ENCODE data around the gene KCP.

The KCP gene

GRCh38 chr7:128909625-128910568 is 612 bp downstream of the KCP start:
- no peak overlapping the region for H3K4me3 ChIP-seq (ENCODE audit: low read depth, low read length)
- no peak for TF ChIP-seq CTCF (IDR thresholded peaks at IDR 0.05; ENCODE audit: insufficient read depth, low read depth, low read length, missing control alignments)
- DNase-seq (ENCODE audit: low read depth) = no peak

DNA sequence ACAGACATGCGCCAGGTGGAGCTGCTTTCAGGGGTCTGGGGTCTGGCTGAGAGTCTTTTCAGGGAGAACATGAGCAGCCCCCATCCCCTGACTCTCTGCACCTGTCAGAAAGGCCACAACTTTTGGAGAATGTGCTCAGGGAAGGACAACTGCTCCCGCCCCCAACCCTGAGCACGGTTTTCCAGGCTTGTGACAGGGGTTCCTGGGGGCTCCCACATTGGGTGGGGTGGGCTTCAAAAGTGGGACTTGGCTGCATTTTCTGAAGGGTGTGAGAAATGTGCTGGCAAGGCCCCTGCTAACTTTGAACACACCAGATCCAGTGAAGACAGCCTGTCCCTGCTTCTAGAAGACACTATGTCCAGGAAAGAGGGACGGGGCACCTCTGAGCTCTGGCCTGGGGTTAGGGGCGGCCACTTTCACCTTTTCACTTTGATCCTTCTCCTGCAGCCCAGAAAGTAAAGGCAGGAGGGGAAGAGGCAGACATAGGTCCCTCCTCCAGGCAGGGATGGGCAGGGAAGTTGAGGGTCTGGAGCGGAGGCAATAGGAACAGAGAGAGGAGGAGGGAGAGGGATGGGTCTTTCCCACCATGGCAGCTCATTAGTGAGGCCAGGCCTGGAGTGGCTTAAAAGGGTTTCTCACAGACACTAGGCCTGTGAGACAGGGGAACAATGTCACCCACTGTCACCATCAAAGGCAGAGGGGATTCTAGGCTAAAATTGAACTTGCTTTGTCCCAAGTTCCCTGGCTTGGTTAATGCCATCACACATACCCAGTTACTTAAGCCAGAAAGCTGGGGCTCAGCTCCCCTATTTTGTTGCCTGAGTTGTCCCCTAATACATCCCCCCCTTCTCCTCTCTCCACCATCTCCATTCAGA is 1.5 kb downstream of the KCP start:
- no peak overlapping the region for H3K4me3 ChIP-seq (ENCODE audit: low read depth, low read length)
- TF ChIP-seq CTCF (IDR thresholded peaks at IDR 0.05; ENCODE audit: insufficient read depth, low read depth, low read length, missing control alignments) = no peak
- no peak for DNase-seq (ENCODE audit: low read depth)

DNA sequence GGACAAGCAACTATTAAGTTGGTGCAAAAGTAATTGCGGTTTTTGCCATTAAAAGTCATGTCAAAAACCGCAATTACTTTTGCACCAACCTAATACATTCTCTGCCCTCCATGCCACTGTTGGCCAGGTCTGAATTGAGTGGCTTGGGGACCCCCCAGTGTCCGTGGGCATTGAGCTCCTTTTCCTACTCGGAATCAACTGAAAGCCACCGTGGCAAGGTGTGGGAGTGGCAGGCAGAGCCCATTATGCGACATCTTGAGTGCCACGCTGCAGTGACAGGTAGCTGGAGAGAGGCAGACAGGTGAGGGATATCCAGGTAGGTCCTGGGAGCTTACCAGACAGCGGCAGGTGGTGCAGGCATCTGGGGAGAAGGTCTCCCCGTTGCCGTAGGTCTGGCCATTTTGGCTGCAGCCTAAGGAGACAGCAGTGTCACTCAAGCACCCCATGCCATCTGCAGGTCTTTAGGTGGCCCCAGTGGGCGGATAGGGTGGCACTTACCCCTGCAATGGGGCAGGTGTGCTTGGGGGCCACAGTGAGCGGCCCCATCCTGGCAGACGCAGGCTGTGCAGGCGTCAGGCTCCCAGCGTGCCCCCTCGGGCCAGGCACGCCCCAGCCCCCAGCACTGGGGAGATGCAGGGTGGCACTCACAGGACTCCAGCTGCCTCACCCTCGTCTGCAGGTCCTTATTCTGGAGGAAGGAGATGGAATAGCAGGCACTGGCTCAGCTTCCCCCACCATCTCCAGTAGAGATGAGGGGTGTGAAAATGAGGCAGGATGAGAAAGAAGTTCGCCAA is 3.5 kb downstream of the KCP start:
- no peak overlapping the region for H3K4me3 ChIP-seq (ENCODE audit: low read depth, low read length)
- no peak for TF ChIP-seq CTCF (IDR thresholded peaks at IDR 0.05; ENCODE audit: insufficient read depth, low read depth, low read length, missing control alignments)
- DNase-seq (ENCODE audit: low read depth) = no peak

DNA sequence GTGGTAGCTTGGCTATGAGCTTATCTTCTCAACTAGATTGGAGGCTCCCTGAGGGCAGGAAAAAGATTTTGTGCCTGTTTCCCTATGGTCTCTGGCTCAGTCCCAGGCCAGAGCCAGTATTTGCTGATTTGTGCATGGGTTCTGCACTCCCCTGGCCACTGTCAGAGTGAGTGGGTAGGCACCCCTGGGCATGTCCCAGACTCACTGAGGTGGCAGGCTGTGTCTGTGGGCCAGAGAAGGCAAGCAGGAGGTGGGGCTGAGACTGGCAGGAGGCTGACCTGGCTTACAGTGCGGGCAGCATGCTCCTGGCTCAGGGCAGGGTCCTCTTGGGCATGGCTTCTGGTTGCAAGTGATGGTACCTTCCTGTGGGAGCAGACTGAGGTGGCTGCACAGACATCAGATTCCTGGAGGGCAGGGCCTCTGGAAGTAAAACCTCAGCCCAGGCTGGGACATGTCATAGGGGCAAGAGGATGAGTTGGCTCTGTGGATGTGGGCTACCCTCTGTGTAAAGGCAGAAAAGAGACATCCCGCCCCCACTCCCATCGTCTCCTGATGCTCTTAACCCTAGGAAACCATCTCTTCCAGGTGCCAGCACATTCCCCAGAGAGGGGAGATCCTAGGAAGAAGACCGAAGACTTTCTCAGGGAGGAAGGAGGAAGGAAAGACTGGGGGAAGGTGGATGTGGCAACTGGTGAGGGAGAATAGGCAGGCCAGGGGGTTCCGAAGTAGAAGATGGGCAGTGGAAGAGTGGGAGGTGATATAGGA is 4.3 kb downstream of the KCP start:
- DNase-seq (ENCODE audit: low read depth) = no peak
- no peak for TF ChIP-seq CTCF (IDR thresholded peaks at IDR 0.05; ENCODE audit: insufficient read depth, low read depth, low read length, missing control alignments)
- no peak overlapping the region for H3K4me3 ChIP-seq (ENCODE audit: low read depth, low read length)

- DNase-seq (ENCODE audit: low read depth) = peak; percentile 80
- TF ChIP-seq CTCF (IDR thresholded peaks at IDR 0.05; ENCODE audit: insufficient read depth, low read depth, low read length, missing control alignments) = peak; percentile 72
- no peak overlapping the region for H3K4me3 ChIP-seq (ENCODE audit: low read depth, low read length)
Observed at GRCh38 chr7:128904381-128905197, 5.9 kb downstream of the KCP start.
